ENCODE measurements around the gene EDEM3.

The EDEM3 gene, protein sequence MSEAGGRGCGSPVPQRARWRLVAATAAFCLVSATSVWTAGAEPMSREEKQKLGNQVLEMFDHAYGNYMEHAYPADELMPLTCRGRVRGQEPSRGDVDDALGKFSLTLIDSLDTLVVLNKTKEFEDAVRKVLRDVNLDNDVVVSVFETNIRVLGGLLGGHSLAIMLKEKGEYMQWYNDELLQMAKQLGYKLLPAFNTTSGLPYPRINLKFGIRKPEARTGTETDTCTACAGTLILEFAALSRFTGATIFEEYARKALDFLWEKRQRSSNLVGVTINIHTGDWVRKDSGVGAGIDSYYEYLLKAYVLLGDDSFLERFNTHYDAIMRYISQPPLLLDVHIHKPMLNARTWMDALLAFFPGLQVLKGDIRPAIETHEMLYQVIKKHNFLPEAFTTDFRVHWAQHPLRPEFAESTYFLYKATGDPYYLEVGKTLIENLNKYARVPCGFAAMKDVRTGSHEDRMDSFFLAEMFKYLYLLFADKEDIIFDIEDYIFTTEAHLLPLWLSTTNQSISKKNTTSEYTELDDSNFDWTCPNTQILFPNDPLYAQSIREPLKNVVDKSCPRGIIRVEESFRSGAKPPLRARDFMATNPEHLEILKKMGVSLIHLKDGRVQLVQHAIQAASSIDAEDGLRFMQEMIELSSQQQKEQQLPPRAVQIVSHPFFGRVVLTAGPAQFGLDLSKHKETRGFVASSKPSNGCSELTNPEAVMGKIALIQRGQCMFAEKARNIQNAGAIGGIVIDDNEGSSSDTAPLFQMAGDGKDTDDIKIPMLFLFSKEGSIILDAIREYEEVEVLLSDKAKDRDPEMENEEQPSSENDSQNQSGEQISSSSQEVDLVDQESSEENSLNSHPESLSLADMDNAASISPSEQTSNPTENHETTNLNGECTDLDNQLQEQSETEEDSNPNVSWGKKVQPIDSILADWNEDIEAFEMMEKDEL

DNA sequence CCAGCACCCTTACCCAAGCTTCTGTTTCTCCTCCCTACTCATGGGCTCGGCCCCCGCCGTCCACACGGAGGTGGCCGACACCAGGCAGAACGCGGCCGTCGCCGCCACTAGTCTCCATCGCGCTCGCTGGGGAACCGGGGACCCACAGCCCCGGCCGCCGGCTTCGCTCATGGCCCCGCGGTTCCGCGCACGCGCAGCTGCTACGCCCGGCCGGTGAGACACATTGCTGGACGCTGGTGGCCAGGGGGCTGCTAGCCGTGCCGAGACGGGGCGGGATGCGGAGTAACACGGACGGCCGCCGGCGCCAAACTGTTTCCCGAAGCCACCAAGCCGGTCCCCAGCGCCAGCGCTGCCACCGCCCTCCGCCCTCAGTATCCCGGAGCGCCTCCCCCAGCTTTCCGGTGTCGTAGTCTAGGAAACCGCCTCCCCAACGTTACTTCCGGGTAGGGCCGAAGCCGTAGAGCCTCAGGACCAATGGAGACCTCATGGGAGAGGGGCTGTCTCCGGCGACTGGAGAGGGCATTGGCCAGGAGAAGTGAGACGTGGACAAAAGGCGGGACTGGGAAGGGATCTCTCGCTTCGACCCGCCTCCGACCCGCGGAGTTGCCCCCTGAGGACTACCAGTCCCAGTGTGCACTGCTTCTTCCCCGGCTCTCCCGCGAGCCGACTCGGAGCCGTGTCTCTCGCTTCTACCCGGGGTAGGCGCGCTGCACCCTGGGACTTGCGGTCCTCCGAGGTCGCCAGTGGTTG lies at the start of gene EDEM3:
EDEM3 (minus strand) TSS at position 383 of the 750 bp plus-strand sequence; CDS start at position 171, 212 bp downstream.
- Histone ChIP-seq H3K4me1 (ENCODE audit: control insufficient read depth, insufficient read depth, low read length, unreplicated experiment) (peaks cover 21% of the 10 kb centered on the region), H3K4me3 (ENCODE audit: low read depth, low read length) (peak within 1 kb of the TSS; percentile 90), H3K36me3 (ENCODE audit: insufficient read depth, low read length) (no peaks in the 10 kb centered on the region), H2AFZ (ENCODE audit: low read length, unreplicated experiment) (peak within 1 kb of the TSS; percentile 92), H3K79me2 (ENCODE audit: control insufficient read depth, insufficient read depth, low read length, unreplicated experiment) (peaks cover 37% of the 10 kb centered on the region), H3K27ac (ENCODE audit: low read depth, low read length) (peak within 1 kb of the TSS; percentile 79), H3K27me3 (ENCODE audit: insufficient read depth, low read length) (no peaks in the 10 kb centered on the region)

DNA sequence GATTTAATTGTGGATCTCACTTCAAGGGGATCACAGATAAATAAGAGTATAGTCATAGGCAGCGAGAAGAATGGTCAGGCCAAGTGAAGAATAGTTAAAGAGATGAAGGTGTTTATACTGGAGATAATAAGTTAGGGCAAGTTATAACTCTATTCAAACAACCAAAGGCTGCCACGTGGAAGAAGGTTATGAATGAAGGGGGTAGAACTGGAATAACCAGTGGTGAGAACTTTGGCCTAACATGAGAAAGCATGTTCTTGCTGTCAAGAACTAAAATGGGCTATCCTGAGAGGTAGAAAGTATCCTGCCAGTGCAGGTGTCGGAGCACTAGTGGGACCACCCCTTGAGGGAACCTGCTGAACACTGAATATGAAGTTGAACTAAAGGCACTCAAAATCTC lies 49.6 kb upstream of the EDEM3 start:
- no peaks in the 10 kb centered on the region for H3K36me3 ChIP-seq (ENCODE audit: insufficient read depth, low read length)
- H3K27ac ChIP-seq (ENCODE audit: low read depth, low read length): no peak overlapping the region
- no peaks in the 10 kb centered on the region for H3K27me3 ChIP-seq (ENCODE audit: insufficient read depth, low read length)
- H3K4me3 ChIP-seq (ENCODE audit: low read depth, low read length): no peak overlapping the region
- H2AFZ ChIP-seq (ENCODE audit: low read length, unreplicated experiment): no peak overlapping the region
- no peaks in the 10 kb centered on the region for H3K79me2 ChIP-seq (ENCODE audit: control insufficient read depth, insufficient read depth, low read length, unreplicated experiment)
- peaks cover 26% of the 10 kb centered on the region for H3K4me1 ChIP-seq (ENCODE audit: control insufficient read depth, insufficient read depth, low read length, unreplicated experiment)

DNA sequence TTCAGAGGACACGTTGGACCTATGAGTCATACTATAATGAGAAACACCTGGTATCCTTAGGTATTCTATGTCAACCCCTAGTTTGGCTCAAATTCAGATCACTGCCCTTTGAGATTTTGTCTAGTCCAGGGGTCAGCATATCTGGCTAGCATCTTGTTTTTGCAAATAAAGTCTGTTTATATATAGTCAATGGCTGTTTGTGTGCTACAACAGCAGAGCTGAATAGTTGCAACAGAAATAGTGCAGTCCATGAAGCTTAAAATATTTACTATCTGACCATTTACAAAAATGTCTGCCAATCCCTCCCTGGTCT lies 48.5 kb upstream of the EDEM3 start:
- H3K4me1 ChIP-seq (ENCODE audit: control insufficient read depth, insufficient read depth, low read length, unreplicated experiment): peaks cover 26% of the 10 kb centered on the region
- H3K36me3 ChIP-seq (ENCODE audit: insufficient read depth, low read length): no peaks in the 10 kb centered on the region
- no peak overlapping the region for H2AFZ ChIP-seq (ENCODE audit: low read length, unreplicated experiment)
- H3K27me3 ChIP-seq (ENCODE audit: insufficient read depth, low read length): no peaks in the 10 kb centered on the region
- H3K4me3 ChIP-seq (ENCODE audit: low read depth, low read length): no peak overlapping the region
- no peak overlapping the region for H3K27ac ChIP-seq (ENCODE audit: low read depth, low read length)
- H3K79me2 ChIP-seq (ENCODE audit: control insufficient read depth, insufficient read depth, low read length, unreplicated experiment): no peaks in the 10 kb centered on the region

DNA sequence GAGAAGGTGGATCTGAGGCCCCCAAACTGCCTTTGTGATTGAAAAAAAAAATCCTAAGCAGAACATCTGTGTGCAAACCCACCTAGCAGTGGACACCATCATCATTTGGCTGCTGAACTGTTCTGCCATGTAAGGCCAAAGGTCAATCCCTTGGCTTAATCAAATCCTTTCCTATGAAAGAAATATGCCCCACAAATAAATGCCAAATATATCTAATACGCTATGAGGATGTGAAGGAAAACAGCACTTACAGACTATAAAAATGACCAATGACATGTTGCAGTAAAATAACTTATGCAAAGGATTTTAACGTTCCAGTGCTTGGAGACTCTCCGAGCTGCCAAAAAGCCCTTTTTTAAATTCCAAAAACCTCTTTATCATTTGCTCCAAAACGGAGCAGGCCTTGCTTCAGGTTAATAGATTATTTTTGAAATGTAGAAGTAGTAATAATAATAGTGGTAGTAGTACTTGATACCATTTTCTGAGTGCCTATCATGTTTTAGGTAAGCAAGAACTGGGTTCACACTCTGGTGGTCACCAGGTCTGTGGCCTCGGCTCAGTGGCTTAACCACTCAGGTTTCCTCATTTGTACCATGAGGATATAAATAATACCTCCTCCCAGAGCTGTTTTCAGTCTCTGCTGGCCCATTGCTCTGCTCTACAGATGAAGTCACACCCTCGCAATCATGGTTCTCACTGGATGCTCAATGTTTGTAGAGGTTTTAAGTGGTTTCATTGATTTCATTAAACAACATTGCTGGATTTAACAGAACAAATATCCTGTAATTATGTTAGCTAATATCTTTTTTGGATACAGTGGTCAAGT lies 47.9 kb upstream of the EDEM3 start:
- H3K79me2 ChIP-seq (ENCODE audit: control insufficient read depth, insufficient read depth, low read length, unreplicated experiment): no peaks in the 10 kb centered on the region
- H3K4me1 ChIP-seq (ENCODE audit: control insufficient read depth, insufficient read depth, low read length, unreplicated experiment): peaks cover 26% of the 10 kb centered on the region
- H3K27me3 ChIP-seq (ENCODE audit: insufficient read depth, low read length): no peaks in the 10 kb centered on the region
- no peak overlapping the region for H3K4me3 ChIP-seq (ENCODE audit: low read depth, low read length)
- no peak overlapping the region for H3K27ac ChIP-seq (ENCODE audit: low read depth, low read length)
- H2AFZ ChIP-seq (ENCODE audit: low read length, unreplicated experiment): no peak overlapping the region
- no peaks in the 10 kb centered on the region for H3K36me3 ChIP-seq (ENCODE audit: insufficient read depth, low read length)

DNA sequence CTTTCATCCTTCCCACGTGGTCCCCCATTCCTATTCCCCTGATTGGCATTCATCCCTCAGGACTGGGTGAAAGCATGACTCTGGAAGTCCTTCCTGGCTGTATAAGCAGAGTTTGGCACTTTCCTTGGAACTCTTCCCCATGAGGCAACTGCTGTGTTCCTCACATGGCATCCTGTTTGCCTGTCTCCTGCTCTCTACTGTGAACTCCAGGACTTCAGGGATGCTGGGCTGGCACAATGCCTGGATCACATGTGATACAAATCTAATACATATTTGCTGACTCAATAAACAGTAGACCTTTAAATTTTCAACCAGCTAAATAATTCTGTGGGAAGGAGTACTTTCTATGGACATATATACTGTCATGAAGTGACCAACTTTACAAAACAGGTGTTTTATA lies 46.8 kb upstream of the EDEM3 start:
- Histone ChIP-seq H3K27me3 (ENCODE audit: insufficient read depth, low read length) (no peaks in the 10 kb centered on the region), H3K79me2 (ENCODE audit: control insufficient read depth, insufficient read depth, low read length, unreplicated experiment) (no peaks in the 10 kb centered on the region), H3K4me3 (ENCODE audit: low read depth, low read length) (no peak overlapping the region), H3K27ac (ENCODE audit: low read depth, low read length) (no peak overlapping the region), H2AFZ (ENCODE audit: low read length, unreplicated experiment) (no peak overlapping the region), H3K4me1 (ENCODE audit: control insufficient read depth, insufficient read depth, low read length, unreplicated experiment) (peaks cover 26% of the 10 kb centered on the region), H3K36me3 (ENCODE audit: insufficient read depth, low read length) (no peaks in the 10 kb centered on the region)

DNA sequence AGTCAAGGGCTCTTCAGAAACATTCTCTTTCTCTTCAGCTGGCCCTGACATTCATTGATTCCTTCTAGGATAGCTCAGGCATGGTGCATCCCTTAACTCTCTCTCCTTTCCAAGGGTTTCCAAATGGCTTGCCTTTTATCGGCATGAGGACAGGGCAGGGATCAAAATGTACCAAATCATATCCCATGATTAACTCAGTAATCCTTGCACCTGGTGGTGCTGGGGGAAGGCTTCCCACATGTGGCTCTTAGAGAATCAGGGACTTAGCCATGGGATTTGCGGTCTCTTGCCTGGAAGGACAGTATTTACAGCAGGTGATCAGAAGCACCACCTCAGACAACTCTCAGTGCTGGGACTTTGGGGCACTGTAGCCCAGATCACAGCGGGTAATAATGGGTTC lies 46.2 kb upstream of the EDEM3 start:
- Histone ChIP-seq H3K4me3 (ENCODE audit: low read depth, low read length) (no peak overlapping the region), H3K36me3 (ENCODE audit: insufficient read depth, low read length) (no peaks in the 10 kb centered on the region), H3K27me3 (ENCODE audit: insufficient read depth, low read length) (no peaks in the 10 kb centered on the region), H3K4me1 (ENCODE audit: control insufficient read depth, insufficient read depth, low read length, unreplicated experiment) (peaks cover 25% of the 10 kb centered on the region), H3K27ac (ENCODE audit: low read depth, low read length) (no peak overlapping the region), H3K79me2 (ENCODE audit: control insufficient read depth, insufficient read depth, low read length, unreplicated experiment) (no peaks in the 10 kb centered on the region), H2AFZ (ENCODE audit: low read length, unreplicated experiment) (no peak overlapping the region)

DNA sequence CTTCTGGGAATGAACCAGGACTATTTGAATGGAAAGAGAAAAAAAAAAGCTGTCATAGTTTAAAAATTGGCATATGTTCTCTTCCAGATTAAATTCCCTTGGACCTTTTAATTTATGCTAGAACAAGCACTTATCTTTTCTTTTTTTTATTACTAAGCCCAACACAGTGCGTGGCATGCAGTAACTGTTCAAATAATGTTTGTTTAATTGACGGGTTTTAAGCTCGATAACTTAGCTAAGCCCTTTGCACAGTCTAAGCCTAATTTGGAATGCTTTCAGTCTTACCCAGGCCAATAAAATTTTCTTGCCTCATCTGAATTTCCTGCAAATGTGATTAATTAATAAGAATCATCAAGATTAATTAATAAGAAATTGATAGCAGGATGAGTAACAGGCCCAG lies 39.3 kb upstream of the EDEM3 start:
- Histone ChIP-seq H3K79me2 (ENCODE audit: control insufficient read depth, insufficient read depth, low read length, unreplicated experiment) (no peaks in the 10 kb centered on the region), H3K4me1 (ENCODE audit: control insufficient read depth, insufficient read depth, low read length, unreplicated experiment) (peaks cover 34% of the 10 kb centered on the region), H3K4me3 (ENCODE audit: low read depth, low read length) (no peak overlapping the region), H2AFZ (ENCODE audit: low read length, unreplicated experiment) (peak overlapping the region; percentile 42), H3K27me3 (ENCODE audit: insufficient read depth, low read length) (no peaks in the 10 kb centered on the region), H3K27ac (ENCODE audit: low read depth, low read length) (peak overlapping the region; percentile 97), H3K36me3 (ENCODE audit: insufficient read depth, low read length) (no peaks in the 10 kb centered on the region)

DNA sequence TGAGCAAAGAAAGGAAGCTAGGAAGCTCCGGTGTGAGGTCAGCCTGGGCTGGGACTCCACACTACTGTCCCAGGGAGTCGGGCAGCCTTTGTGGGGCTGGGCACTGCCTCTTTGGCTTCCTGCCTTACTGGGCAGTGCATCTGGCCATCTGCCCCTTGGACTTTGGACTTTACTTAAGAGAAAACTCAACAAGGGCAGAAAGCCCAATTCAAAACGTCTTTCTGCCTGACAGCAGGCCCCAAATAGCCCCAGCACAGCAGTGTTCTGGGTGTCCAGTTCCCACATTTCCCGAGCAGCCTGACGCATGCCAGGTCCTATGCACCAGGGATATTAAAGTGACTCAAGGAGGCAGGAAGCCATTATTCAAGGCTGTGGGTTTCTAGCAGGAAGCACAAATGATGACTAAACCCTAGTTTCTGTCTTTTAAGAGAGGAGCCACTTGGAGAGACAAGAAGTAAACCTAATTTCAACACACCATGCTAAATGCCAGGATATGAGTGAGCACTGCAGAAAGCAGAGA lies 37.9 kb upstream of the EDEM3 start:
- Histone ChIP-seq H3K36me3 (ENCODE audit: insufficient read depth, low read length) (no peaks in the 10 kb centered on the region), H3K79me2 (ENCODE audit: control insufficient read depth, insufficient read depth, low read length, unreplicated experiment) (no peaks in the 10 kb centered on the region), H3K27ac (ENCODE audit: low read depth, low read length) (peak overlapping the region; percentile 97), H3K4me3 (ENCODE audit: low read depth, low read length) (peak overlapping the region; percentile 29; the same call in 1 of the 2 replicates), H3K4me1 (ENCODE audit: control insufficient read depth, insufficient read depth, low read length, unreplicated experiment) (peaks cover 34% of the 10 kb centered on the region), H3K27me3 (ENCODE audit: insufficient read depth, low read length) (no peaks in the 10 kb centered on the region), H2AFZ (ENCODE audit: low read length, unreplicated experiment) (peak overlapping the region; percentile 80)

DNA sequence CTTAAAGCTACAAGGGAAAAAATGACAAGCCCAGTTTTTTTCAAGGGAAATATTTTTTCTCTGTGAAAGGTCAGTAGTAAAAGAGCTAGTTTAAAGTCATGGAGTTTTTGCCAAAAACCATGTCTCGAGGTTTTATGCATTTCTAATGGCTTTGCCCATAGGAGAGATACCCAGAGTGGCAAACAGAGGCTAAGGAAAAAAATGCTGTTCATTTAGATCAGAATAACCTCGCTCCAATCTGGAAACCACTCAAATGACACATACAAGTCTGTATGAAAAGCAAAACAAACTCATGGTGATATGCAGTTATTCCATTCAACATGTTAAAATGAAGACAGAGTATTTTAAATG lies 36.9 kb upstream of the EDEM3 start:
- peaks cover 34% of the 10 kb centered on the region for H3K4me1 ChIP-seq (ENCODE audit: control insufficient read depth, insufficient read depth, low read length, unreplicated experiment)
- peak overlapping the region; percentile 29; the same call in 1 of the 2 replicates for H3K4me3 ChIP-seq (ENCODE audit: low read depth, low read length)
- H2AFZ ChIP-seq (ENCODE audit: low read length, unreplicated experiment): peak overlapping the region; percentile 80
- peak overlapping the region; percentile 97 for H3K27ac ChIP-seq (ENCODE audit: low read depth, low read length)
- H3K36me3 ChIP-seq (ENCODE audit: insufficient read depth, low read length): no peaks in the 10 kb centered on the region
- H3K27me3 ChIP-seq (ENCODE audit: insufficient read depth, low read length): no peaks in the 10 kb centered on the region
- no peaks in the 10 kb centered on the region for H3K79me2 ChIP-seq (ENCODE audit: control insufficient read depth, insufficient read depth, low read length, unreplicated experiment)

Data from ACC112 (cell line).